ENCODE measurements around the gene MAD1L1.

MAD1L1 gene

DNA sequence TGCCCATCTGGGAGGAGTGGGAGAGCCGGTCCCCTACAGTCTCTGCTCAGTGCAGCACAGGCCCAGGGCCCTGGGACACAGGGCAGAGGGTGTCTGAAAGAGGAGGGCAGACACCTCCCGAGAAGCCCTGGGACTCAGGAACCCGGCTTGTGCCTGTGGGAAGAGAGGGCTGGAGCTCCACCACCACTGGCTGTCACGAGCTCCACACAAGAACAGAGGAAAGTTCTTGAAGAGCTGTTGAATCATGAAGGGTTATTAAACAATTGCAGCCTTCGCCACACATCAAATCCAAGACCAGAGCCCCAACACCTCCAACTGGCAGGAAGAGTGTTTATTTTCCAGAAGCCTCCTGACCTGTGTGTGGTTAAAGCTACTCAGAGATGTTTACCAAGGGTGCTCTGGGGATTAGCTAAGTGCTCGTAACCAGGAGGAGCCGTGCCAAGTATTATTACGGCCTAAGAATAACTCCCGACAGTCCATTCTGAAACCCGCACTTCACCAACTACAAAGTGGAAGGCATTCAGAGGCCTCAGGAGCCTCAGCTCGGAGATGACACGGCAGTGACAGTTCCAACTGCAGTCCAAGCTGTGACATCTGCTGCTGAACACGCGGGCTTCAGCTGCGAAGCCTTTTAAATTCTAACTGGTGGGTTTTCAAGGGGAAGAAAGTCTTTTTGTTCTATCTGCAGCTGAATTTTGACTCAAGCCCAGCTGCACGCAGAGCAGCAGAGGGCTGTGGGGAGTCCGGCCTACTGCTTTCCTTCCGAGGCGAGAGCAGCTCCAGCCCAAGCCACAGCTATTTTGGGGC, 75.1 kb downstream of the MAD1L1 start:
- DNase-seq (ENCODE audit: low spot score) = peak; percentile 70

DNA sequence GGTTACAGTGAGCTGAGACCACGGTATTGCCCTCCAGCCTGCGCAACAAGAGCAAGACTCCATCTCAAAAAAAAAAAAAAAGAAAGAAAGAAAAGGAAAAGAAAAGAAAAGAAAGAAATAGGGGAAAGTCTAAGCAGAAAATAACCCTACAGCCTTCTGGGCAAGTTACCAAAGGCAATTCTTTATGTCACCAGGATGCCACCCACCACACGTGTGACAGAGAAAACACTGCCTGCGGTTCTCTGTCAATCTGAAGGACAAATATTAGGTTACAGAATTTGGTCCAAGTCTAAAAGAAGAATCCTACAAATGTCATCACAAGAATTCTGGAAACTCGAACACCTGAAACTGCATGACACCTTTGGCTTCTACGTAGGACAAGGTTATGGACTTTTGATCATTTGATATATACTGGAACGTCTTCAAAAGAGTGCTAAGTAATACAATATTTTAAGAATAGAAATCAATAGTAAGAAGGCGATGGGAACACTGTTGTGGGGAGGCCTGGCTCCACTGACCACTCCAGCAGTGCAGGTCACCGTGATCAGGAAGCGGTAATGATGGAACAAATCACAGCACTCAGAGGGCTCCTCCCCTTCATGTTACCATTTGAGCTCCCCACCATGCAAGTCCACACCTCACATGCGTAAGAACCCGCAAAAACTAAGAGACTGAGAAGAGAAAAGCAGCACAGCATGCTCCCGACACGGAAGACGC, 75.8 kb downstream of the MAD1L1 start:
- no peak for DNase-seq (ENCODE audit: low spot score)

DNA sequence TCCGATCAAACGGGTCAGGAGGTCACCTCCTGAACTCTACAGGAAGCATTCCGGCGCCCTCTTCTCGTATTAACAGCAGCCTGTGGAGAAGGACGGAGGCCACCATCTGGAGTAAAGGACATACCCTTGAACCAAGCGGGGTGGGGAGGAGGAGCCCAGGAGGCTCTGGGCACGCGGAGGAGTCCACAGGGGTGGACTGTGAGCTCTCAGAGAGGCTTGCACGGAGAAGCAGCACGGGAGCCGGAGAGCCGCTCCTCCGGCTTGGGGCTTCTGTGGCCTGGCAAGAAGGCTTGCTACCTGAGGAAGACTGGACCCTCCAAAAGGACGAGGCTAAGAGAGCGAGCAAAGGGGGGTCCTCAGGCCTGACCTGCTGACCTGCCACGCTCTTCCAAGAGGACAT, 77.9 kb downstream of the MAD1L1 start:
- DNase-seq (ENCODE audit: low spot score) = no peak

DNA sequence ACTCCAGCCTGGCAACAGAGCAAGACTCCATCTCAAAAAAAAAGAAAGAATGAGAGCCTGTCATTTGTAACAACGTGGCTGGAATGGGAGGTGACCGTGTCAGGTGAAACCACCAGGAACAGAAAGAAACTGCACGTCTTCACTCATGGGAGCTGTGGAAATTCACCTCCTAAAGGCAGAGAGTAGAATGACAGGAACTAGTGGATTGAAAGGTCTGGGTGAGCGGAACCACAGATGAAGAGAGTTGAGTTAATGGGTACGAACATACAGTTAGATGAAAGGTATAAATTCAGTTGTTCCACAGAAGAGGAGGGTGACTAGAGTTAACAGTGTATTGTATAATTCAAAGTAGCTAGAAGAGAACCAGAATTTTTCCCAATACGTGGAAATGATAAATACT, 78.6 kb downstream of the MAD1L1 start:
- no peak for DNase-seq (ENCODE audit: low spot score)

DNA sequence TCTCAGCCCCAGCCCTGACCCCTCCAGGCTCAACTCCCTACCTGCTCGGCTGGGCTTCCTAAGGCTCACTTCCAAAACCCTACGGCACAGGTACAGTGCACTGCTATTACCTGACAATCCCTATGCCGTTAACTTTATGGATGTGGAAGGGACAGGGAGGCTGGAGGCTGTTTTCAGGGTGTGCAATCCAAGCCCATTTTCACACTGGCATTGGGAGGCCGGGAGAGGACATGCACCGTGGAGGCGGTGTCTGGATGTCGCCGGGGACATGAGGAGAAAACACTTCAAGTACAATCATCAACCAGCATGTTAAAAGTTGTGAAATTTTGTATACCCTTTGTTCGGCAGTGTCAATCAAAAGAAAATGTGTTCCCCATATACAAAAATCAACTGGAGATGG, 80.1 kb downstream of the MAD1L1 start:
- no peak for DNase-seq (ENCODE audit: low spot score)

DNA sequence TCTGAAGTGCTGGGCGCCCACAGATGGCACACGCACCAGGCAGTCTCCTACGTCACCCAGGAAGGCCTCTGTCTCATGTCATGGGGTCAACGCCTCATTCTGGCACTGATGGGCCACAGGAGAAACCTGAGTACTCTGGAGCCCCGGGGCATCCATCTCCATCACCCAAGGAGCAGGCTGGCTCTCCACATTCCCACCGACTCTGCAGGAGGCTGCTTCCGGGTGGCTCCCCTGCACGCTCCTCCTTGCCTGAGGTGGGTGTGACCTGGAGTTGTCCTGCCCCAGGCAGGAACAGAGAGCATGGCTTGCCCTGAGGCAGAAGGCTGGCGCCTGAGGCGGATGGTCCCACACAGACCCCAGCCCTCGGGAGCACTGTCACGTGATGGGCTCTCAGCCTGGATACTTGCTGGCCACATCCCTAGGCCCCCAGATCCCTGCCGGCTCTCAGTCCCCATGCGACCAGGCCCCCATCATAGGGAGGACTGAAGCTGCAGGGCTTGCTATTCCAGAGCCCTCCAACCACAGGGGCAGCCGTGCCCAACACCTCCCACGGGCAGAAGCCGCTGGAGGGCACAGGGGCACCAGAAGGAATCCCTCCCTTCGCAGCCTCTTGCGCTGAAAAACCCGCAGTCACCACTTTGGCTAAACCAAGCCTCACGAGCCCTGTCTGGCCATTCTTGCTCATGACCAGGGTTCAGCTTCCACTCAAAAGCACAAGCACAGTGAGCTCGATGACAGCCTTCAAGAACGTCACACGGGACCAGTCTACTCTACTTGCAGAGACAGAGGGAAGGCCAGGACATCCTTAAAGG, 80.7 kb downstream of the MAD1L1 start:
- DNase-seq (ENCODE audit: low spot score) = no peak

DNA sequence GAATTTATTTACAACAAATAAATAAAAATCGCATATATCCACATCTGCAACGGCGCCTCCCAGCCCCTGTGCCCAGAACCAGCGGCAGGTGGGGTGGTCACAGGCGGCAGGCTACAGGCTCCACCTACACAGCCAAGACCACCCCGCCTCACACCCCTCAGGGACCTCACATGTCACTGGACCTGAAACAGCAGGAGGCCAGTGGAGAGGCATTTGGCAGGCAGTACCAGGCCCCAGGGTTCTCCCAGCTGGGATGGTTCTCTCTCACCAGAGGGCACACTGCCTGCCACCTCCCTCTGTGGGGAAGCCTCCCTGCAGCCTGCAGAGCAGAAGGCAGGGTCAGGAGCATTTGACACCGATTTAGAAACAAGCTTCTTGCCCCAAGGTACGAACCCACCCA, 81.5 kb downstream of the MAD1L1 start:
- DNase-seq (ENCODE audit: low spot score) = no peak

DNA sequence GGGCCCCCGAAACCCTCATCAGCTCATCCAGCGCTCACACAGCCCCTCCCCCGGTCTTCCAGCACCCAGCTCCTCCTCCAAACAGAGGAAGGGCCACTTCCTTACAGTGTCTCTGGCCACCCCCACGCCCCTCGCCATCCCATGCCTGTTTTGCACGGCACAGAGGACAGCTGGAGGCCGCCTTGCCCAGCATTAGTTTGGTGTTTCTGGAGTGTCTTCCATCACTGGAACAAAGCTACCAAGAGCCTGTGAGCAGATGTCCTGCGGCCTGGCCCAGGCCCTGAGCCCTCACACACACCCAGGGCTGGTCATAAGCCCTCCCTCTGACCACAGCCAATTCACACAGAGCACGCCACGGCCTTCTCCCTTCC, 82.3 kb downstream of the MAD1L1 start:
- no peak for DNase-seq (ENCODE audit: low spot score)

DNA sequence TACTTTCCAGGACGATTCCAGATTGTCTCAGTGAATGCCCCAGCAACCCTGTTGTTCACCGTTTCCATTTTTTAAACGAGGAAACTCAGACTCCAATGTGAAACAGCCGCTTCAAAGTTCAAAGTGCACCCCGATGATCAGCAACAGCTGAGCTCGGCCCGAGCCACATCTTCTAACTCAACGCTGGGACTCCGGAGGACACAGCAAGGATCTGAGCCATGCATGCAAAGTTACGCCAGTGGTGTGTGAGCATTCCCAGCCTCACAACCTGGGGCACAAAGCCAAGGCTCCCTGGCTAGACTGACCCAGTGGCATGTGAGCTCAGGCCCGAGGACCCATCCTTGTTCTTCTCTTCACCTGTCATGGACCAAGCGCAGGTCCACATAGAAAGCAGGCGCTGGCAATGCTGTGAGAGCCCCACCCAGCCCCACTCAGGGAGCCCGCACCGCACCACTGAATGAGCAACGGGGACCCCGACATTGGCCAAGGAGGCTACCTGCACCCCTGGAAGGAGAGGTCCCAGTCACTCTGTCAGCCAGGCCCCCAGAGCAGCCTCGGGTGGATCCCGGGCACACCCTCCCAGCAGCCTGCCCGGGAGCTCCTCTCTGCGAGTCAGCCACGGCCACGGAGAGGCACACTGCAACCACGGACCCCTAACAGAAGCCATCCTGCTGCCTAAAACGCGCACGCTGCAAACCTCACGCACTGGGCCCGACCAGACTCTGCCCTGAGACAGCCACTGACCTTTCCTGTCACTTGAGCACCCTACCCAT, 82.9 kb downstream of the MAD1L1 start:
- DNase-seq (ENCODE audit: low spot score) = no peak

DNA sequence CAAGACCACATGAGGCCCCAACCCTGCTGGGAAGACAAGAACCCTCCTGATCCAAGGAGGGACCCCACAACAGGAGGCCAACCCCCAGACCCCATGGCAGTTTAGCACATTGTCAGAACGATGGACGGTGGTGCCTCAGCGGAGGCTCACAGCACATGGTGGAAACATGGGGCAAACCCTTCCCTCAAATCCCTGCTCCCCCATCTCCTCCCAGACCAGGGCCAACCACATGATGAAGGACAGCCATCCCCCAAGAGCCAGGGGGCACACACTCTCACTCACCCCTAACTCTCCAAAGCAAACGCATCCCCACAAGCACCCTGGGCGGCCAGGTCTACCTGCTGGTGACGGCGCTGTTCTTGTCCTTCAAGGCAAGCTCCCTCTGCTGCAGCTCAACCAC, 83.9 kb downstream of the MAD1L1 start:
- no peak for DNase-seq (ENCODE audit: low spot score)

DNA sequence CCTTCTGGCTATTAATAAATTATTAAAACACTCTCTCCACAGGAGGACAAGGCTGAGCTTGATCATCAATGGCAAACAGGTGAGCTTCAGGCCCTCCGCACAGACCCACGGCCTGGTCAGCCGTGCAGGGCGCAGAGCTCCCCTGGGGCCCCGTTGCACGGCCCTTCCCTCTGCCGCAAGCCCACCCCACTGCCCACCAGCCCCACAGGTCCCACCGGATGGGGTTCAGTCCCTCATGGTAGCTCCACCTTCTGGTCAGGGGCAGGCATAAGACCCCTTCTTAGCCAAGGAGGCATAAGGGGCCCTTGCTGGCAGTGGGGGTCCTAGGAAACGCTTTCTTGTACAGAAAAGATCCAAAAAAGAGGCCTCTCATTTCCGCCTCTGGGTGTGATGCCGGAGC, 84.6 kb downstream of the MAD1L1 start:
- no peak for DNase-seq (ENCODE audit: low spot score)

DNA sequence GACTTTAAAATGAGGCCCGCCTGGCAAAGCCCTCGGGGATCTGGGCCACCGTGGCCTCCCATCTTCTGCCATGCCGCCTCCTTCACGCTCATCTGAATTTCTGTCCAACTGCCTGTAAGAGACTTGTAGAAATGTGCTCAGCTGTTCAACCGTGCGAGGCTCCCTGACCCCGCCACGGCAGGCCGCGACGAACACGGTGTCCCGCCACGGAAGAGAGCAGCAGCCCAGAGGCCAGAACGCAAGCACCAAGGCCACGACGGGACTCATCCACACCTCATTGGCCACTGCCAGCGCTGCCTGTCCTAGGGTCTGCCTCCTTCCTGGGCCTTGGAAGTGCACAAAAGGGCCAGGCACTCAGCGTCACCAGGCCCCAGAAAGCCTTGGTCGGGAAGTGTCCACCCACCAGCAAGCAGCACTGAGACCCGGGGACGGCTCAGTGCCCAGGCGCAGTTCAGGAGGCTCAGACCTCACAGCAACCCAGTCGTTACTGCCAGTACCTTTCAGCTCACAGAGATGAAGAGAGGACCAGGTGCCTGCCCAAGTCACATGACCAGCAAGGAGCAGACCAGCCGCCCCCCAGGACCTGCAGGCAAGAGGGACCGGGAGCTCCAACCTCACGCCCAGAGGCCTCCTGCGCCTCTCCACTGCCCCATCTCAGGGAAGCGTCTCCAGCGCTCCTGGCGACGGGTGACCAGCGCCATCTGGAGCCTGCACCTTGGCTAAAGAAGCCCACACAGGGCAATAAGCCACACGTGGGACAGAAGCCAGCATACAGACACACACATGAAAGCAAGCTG, 85.9 kb downstream of the MAD1L1 start:
- DNase-seq (ENCODE audit: low spot score) = no peak

DNA sequence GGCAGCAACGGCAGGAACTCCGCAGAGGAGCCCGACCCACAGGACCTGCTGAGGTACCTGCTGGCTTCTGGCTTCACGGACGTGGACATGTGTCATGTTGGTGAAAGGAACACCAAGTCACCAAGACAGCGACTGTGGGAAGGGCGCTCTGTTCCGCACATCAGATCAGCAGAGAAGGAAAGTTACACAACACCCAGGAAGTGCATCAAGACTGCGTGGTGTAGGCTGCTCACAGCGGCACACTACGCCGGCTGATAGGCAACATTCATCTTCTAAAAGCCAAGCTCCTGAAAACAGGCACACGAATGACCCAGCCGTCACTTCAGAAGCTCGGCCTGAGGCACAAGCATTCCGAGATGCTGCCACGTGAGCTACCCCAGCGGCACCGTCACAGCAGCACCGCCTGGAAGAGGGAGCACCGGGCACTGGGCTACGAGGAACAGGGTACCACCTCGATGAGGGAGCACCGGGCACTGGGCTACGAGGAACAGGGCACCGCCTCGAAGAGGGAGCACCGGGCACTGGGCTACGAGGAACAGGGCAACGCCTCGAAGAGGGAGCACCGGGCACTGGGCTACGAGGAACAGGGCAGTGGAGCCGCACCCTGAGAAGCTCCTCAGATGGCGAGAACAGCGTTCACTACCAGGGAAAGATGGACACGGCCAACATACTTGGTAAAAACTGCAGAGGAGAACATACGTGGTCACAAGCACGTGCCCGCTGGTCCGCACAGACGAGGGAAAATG, 86.7 kb downstream of the MAD1L1 start:
- DNase-seq (ENCODE audit: low spot score) = no peak

DNA sequence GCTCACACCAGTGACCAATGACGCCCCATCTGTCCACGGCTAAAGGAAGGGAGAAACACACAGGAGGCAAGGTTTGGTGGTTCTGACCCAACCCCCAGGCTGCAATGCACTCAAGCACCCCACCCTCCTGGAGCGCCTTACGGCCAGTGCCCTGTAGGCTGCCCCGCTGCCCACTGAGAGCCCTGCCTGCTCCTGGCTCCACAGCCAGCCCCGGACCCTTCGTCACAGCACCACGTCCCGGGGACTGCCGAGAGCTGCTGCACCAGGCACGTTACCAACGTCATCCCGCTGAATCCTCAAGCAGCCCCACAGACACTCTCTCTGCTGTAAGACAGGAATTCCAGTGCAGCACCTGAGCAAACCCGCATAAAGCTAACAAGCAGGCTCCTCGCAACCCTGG, 87.8 kb downstream of the MAD1L1 start:
- no peak for DNase-seq (ENCODE audit: low spot score)

DNA sequence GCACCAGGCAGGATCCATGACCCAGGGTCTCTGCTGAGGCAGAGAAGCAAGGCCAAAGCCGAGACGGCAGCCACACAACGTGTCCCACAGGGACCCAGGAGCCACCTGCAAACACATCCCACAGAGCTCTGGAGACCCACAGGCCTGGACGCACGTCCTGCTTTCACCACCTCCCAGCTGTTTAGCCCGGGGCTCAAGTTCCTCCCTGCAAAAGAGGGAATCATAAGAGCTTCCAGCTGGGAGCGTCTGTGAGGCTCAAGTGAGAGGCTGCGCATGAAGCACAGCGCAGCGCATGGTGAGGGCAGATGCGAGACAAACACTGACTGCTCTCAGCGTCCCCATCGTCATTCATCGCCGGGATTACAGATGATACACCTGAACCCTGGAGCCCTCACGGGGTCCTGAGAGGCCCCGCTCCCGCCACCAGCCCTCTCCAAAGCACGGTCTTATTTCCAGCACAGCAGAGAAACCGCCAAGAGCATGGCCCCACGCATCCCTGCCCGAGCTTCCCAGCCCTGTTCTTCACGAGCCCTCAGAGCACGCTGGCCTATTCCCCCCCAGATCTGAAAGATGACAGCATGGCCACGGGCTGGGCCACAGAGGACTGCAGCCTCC, 88.7 kb downstream of the MAD1L1 start:
- DNase-seq (ENCODE audit: low spot score) = no peak

DNA sequence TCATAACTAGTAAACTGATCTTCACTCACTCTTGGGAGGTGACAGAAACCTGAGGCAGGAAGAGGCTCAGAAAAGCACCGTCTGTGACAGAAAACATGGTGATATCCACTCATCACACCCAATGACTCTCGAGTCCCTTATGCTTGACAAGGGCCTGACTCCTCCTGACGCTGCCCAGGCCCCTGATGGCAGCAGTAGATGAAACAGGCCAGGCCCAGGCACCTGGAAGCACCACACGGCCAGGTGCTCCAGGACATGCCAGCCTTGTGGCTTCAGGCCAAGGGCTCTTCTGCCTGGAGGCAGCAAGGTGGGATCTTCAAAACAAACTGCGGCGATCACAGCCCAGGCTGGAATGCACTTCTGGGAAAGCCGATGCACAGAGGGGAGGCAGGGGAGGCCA, 89.3 kb downstream of the MAD1L1 start:
- DNase-seq (ENCODE audit: low spot score) = no peak

DNA sequence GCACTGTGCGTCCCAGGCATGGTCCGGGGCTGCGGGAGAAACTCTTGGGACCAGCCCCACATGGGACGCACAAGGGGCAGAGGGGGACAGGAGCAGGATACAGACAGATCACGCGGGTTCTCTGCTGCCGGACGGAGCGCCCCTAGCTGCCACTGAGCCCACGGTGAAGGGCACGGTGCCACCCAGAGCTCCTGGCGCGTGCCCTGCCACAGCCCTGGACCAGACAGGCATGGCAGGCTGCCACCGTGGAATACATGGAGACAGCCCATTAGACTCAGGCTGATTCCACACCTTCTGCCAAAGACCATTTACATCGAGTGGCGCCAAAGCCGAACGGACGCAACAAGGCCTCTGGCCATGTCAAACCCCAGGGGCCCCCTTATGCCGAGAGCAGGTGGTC, 90.4 kb downstream of the MAD1L1 start:
- DNase-seq (ENCODE audit: low spot score) = no peak

DNA sequence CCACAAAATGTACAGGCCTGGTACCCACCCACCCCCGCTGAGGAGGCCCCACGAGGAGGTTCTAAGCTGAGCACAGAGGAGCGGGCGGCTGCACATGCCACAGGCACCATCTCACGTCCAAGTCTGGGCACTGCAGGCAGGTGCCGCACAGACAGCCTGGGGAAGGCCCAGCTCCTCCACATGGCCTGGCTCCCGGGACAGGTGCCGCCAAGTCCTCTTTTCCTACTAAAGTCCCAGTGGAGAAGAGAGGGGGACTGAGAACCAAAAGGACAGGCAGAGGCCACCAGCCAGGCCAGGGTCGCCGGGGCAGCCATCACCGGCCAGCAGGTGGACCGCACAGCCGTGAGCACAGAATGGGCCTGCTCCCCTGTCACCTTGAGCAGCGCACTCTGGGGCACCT, 91.1 kb downstream of the MAD1L1 start:
- DNase-seq (ENCODE audit: low spot score) = no peak

DNA sequence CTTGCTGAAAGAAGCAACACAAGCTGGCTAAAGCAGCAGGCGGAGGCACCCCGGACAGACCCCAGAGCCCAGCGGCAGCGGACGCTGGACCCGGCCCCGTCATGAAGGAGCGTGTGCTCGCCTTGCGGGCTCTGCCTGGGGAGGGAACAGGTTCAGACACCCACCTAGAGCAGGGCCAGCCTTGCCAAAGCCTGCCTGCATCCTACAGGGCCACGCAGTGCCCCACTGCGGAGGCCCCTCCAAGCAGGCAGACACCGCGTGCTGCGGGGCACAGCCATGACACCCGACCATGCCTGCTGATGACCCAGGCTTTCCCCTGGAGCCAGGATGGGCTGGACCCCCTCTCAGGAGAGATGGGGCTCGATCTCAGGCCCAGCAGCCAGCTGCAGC, 91.7 kb downstream of the MAD1L1 start:
- no peak for DNase-seq (ENCODE audit: low spot score)

Measured in left forelimb (tissue), 1 donor.